SK-N-SH treated with all-trans-retinoic acid at 6 μM for 48 hours (cell line): Measurements from ENCODE around the gene EXOC4.

Experiments used
- ATAC-seq: fragments of 200-7000 bp; cut with Tn5 transposase; 3 replicates; pipeline ENCODE4 v1.9.1; 2020; ENCODE audit warnings: mild to moderate bottlenecking, moderate library complexity
- ARNTL ChIP-seq: fragments of 450-650 bp; formaldehyde crosslinking; IDR thresholded peaks from 2 replicates; pipeline ENCODE4 v1.5.0; 2020; ENCODE audit warnings: low read depth, mild to moderate bottlenecking, moderate library complexity, borderline replicate concordance
- BACH2 ChIP-seq: fragments of 250-450 bp; sonication (Bioruptor Pico); IDR thresholded peaks from 2 replicates; pipeline ENCODE4 v1.9.0; 2021; ENCODE audit warnings: mild to moderate bottlenecking, borderline replicate concordance
- CSDC2 ChIP-seq: fragments of 250-450 bp; sonication (Bioruptor Pico); IDR thresholded peaks from 2 replicates; pipeline ENCODE4 v1.5.0; 2020; ENCODE audit warnings: mild to moderate bottlenecking, moderate library complexity
- ESRRG ChIP-seq: fragments of 250-450 bp; sonication (Bioruptor Pico); IDR thresholded peaks from 2 replicates; pipeline ENCODE4 v1.6.1; 2021; ENCODE audit warnings: mild to moderate bottlenecking
- GLIS3 ChIP-seq: fragments of 250-450 bp; sonication (Bioruptor Pico); IDR thresholded peaks from 2 replicates; pipeline ENCODE4 v1.5.0; 2020; ENCODE audit warnings: mild to moderate bottlenecking, moderate library complexity
- ISL1 ChIP-seq: fragments of 250-450 bp; sonication (Bioruptor Pico); IDR thresholded peaks from 2 replicates; pipeline ENCODE4 v2.1.2; 2022; ENCODE audit warnings: mild to moderate bottlenecking, moderate library complexity
- PPARA ChIP-seq: fragments of 250-450 bp; sonication (Bioruptor Pico); IDR thresholded peaks from 2 replicates; pipeline ENCODE4 v1.5.0; 2020; ENCODE audit warnings: mild to moderate bottlenecking, borderline replicate concordance
- RARB ChIP-seq: fragments of 250-450 bp; sonication (Bioruptor Pico); IDR thresholded peaks from 2 replicates; pipeline ENCODE4 v1.8.0; 2021; ENCODE audit warnings: mild to moderate bottlenecking, moderate library complexity
- SNAI2 ChIP-seq: fragments of 250-450 bp; sonication (Bioruptor Pico); IDR thresholded peaks from 2 replicates; pipeline ENCODE4 v1.5.0; 2020; ENCODE audit warnings: mild to moderate bottlenecking, moderate library complexity
- TCF4 ChIP-seq: fragments of 250-450 bp; sonication (Bioruptor Pico); IDR thresholded peaks from 2 replicates; pipeline ENCODE4 v1.8.0; 2021; ENCODE audit warnings: mild to moderate bottlenecking, moderate library complexity, borderline replicate concordance
- TSHZ2 ChIP-seq: fragments of 250-450 bp; sonication (Bioruptor Pico); IDR thresholded peaks from 2 replicates; pipeline ENCODE4 v1.5.0; 2020; ENCODE audit warnings: mild to moderate bottlenecking, moderate library complexity
- ZC3H10 ChIP-seq: fragments of 250-450 bp; sonication (Bioruptor Pico); IDR thresholded peaks from 2 replicates; pipeline ENCODE4 v1.5.1; 2021; ENCODE audit warnings: mild to moderate bottlenecking, moderate library complexity
- ZFP3 ChIP-seq: fragments of 250-450 bp; sonication (Bioruptor Pico); IDR thresholded peaks from 2 replicates; pipeline ENCODE4 v1.5.0; 2020; ENCODE audit warnings: mild to moderate bottlenecking, moderate library complexity
- ZFP30 ChIP-seq: fragments of 450-650 bp; formaldehyde crosslinking; IDR thresholded peaks from 2 replicates; pipeline ENCODE4 v1.5.0; 2022; ENCODE audit warnings: mild to moderate bottlenecking, moderate library complexity
- ZNF565 ChIP-seq: fragments of 450-650 bp; formaldehyde crosslinking; conservative IDR thresholded peaks from 2 replicates; pipeline ENCODE4 v1.5.0; 2020; ENCODE audit warnings: low read depth, mild to moderate bottlenecking, moderate library complexity
- ZNF70 ChIP-seq: fragments of 450-650 bp; formaldehyde crosslinking; IDR thresholded peaks from 2 replicates; pipeline ENCODE4 v1.5.0; 2020; ENCODE audit warnings: mild to moderate bottlenecking, moderate library complexity
- ZNF8 ChIP-seq: fragments of 450-650 bp; formaldehyde crosslinking; IDR thresholded peaks from 2 replicates; pipeline ENCODE4 v1.5.0; 2020; ENCODE audit warnings: mild to moderate bottlenecking, moderate library complexity
- TF ChIP-seq, protein P1 (sequence below): fragments of 250-450 bp; sonication (Bioruptor Pico); IDR thresholded peaks from 2 replicates; pipeline ENCODE4 v1.8.0; 2020; ENCODE audit warnings: mild to moderate bottlenecking, moderate library complexity, borderline replicate concordance
- TF ChIP-seq, protein P2 (sequence below): fragments of 250-450 bp; sonication (Bioruptor Pico); IDR thresholded peaks from 2 replicates; pipeline ENCODE4 v1.5.1; 2020; ENCODE audit warnings: low read depth, mild to moderate bottlenecking, moderate library complexity
- TF ChIP-seq, protein P3 (sequence below): fragments of 250-450 bp; sonication (Bioruptor Pico); IDR thresholded peaks from 2 replicates; pipeline ENCODE4 v1.5.1; 2021; ENCODE audit warnings: mild to moderate bottlenecking, moderate library complexity
- TF ChIP-seq, protein P4 (sequence below): fragments of 250-450 bp; sonication (Bioruptor Pico); IDR thresholded peaks from 2 replicates; pipeline ENCODE4 v1.8.0; 2021; ENCODE audit warnings: low read depth, mild to moderate bottlenecking, moderate library complexity, borderline replicate concordance

Gene EXOC4

DNA sequence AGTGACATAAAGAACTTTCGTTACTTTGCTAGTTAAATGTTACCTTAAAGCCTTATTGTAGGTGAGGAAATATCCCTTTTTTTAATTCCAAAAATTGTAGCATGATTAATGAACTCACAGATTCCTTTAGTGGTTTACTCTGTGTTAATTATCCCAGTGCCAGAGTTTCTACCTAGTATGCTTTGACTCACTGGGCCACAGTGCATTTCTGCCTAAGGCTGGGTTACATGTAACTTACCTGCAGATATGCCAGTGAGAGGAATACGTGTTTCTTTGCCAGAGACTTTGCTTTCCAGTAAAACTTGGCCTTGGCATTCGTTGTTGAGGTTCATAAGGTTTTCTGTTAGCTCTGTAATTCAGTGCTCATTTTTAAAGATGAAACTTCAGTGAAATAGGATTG is 493.4 kb downstream of the EXOC4 start:
- no peak for ATAC-seq
- TF ChIP-seq, protein P1, sequence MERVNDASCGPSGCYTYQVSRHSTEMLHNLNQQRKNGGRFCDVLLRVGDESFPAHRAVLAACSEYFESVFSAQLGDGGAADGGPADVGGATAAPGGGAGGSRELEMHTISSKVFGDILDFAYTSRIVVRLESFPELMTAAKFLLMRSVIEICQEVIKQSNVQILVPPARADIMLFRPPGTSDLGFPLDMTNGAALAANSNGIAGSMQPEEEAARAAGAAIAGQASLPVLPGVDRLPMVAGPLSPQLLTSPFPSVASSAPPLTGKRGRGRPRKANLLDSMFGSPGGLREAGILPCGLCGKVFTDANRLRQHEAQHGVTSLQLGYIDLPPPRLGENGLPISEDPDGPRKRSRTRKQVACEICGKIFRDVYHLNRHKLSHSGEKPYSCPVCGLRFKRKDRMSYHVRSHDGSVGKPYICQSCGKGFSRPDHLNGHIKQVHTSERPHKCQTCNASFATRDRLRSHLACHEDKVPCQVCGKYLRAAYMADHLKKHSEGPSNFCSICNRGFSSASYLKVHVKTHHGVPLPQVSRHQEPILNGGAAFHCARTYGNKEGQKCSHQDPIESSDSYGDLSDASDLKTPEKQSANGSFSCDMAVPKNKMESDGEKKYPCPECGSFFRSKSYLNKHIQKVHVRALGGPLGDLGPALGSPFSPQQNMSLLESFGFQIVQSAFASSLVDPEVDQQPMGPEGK (CRISPR knock-in tag): no peak
- TF ChIP-seq ZNF565 (CRISPR knock-in tag) (no peak), GLIS3 (CRISPR knock-in tag) (no peak), ISL1 (CRISPR knock-in tag) (no peak), TCF4 (no peak), CSDC2 (CRISPR knock-in tag) (no peak), ZNF8 (CRISPR knock-in tag) (no peak), ARNTL (CRISPR knock-in tag) (no peak), ZFP30 (CRISPR knock-in tag) (no peak), TSHZ2 (CRISPR knock-in tag) (no peak), RARB (CRISPR knock-in tag) (no peak), SNAI2 (no peak), BACH2 (no peak), PPARA (CRISPR knock-in tag) (no peak), ESRRG (CRISPR knock-in tag) (no peak), ZNF70 (CRISPR knock-in tag) (no peak)
- TF ChIP-seq, protein P2, sequence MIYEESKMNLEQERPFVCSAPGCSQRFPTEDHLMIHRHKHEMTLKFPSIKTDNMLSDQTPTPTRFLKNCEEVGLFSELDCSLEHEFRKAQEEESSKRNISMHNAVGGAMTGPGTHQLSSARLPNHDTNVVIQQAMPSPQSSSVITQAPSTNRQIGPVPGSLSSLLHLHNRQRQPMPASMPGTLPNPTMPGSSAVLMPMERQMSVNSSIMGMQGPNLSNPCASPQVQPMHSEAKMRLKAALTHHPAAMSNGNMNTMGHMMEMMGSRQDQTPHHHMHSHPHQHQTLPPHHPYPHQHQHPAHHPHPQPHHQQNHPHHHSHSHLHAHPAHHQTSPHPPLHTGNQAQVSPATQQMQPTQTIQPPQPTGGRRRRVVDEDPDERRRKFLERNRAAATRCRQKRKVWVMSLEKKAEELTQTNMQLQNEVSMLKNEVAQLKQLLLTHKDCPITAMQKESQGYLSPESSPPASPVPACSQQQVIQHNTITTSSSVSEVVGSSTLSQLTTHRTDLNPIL (CRISPR knock-in tag): no peak
- TF ChIP-seq, protein P3, sequence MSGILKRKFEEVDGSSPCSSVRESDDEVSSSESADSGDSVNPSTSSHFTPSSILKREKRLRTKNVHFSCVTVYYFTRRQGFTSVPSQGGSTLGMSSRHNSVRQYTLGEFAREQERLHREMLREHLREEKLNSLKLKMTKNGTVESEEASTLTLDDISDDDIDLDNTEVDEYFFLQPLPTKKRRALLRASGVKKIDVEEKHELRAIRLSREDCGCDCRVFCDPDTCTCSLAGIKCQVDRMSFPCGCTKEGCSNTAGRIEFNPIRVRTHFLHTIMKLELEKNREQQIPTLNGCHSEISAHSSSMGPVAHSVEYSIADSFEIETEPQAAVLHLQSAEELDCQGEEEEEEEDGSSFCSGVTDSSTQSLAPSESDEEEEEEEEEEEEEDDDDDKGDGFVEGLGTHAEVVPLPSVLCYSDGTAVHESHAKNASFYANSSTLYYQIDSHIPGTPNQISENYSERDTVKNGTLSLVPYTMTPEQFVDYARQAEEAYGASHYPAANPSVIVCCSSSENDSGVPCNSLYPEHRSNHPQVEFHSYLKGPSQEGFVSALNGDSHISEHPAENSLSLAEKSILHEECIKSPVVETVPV (CRISPR knock-in tag): no peak
- TF ChIP-seq, protein P4, sequence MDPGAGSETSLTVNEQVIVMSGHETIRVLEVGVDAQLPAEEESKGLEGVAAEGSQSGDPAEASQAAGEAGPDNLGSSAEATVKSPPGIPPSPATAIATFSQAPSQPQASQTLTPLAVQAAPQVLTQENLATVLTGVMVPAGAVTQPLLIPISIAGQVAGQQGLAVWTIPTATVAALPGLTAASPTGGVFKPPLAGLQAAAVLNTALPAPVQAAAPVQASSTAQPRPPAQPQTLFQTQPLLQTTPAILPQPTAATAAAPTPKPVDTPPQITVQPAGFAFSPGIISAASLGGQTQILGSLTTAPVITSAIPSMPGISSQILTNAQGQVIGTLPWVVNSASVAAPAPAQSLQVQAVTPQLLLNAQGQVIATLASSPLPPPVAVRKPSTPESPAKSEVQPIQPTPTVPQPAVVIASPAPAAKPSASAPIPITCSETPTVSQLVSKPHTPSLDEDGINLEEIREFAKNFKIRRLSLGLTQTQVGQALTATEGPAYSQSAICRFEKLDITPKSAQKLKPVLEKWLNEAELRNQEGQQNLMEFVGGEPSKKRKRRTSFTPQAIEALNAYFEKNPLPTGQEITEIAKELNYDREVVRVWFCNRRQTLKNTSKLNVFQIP (CRISPR knock-in tag): no peak

DNA sequence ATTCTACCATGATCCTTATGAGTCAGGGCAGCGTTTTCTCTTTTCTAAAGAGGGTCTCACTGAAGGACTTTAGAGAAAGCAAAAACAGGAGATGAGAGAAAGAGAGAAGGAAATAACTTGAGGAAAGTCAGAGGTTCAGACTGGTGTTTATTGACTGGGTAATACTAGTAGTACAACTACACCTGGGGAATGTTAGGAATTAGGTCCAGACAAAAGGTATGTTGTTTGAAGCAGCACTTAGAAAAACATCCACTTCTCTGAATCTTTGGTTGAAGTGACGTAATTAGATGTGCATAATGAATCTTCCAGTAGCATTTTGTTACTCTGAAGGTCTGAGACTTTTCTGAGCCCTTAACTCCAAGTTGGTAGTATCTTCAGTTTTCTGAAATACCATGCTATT is 494.0 kb downstream of the EXOC4 start:
- ATAC-seq: no peak
- TF ChIP-seq ISL1 (CRISPR knock-in tag): peak; percentile 19; the same call in 1 of the 2 replicates
- TF ChIP-seq ESRRG (CRISPR knock-in tag): no peak

- ATAC-seq: peak; percentile 47; the same call in 2 of the 3 replicates
- TF ChIP-seq GLIS3 (CRISPR knock-in tag) (peak; percentile 92; the same call in 1 of the 2 replicates), ZC3H10 (CRISPR knock-in tag) (no peak), ZFP3 (CRISPR knock-in tag) (no peak), ZNF70 (CRISPR knock-in tag) (peak; percentile 69; the same call in 1 of the 2 replicates), PPARA (CRISPR knock-in tag) (peak; percentile 64; the same call in 1 of the 2 replicates), ISL1 (CRISPR knock-in tag) (peak; percentile 97), CSDC2 (CRISPR knock-in tag) (no peak), ARNTL (CRISPR knock-in tag) (0 out of 2 replicates have a peak, but pooled peaks have one; percentile 52), SNAI2 (peak; percentile 89; the same call in 1 of the 2 replicates), TCF4 (peak; percentile 100)
- TF ChIP-seq, protein P3 (CRISPR knock-in tag): peak; percentile 98
- TF ChIP-seq, protein P4 (CRISPR knock-in tag): peak; percentile 16; the same call in 1 of the 2 replicates
Observed at GRCh38 chr7:133748443-133749407, 495.8 kb downstream of the EXOC4 start.
